ENCODE results near the gene CEP250. TPM values are rescaled to one million over a fixed set of nuclear protein-coding genes. Genes with fewer than 3 reads are reported as not detected.

CEP250 gene
- total RNA-seq, 1 experiment from 2014 or later = 63.6 TPM

DNA sequence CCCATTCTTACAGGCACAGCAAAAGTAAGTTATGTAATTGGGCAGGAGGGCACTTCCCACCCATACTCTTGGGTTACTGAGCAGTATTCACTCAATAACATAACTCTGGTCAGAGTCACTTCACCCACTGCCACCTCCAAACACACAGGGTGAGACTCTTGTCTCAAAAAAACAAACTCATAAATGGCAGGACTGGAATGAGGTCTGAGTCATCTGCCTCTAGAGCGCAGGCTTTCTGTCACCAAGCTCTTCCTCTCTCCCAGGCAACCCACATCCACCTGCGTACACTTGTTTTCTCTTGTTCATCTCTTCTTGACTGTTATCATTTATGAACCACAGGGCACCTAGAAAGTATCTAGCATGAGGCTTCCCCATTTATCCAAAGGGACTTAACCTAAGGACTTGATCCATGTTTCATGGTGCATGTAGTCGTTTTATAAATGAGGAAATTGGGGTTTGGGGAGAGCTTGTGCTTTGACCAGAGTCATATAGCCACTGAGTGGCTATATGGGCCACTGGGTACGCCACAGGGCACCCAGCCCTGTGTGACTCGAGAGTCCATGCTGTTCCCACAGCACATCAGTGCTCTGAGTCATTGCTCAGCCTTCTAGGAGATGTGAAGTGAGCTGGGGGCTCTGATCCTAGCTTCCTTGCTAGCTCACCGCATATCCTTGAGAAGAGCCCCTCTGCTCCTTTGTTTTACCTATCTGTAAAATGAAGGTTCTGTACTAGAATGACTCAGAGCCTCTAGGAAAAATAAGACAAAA, 51.7 kb downstream of the CEP250 start:
- Histone ChIP-seq H2AFZ (no peak overlapping the region), H3K9me2 (ENCODE audit: insufficient read depth) (no peaks in the 10 kb centered on the region), H3K79me2 (ENCODE audit: low read depth) (no peaks in the 10 kb centered on the region), H3K9me3 (ENCODE audit: insufficient read depth, low read depth) (no peaks in the 10 kb centered on the region), H3K27ac (no peak overlapping the region), H4K20me1 (ENCODE audit: insufficient read depth) (no peaks in the 10 kb centered on the region), H3F3A (ENCODE audit: insufficient read depth, low read depth) (peaks cover 6% of the 10 kb centered on the region; the same call in 1 of the 2 replicates), H3K4me2 (no peak overlapping the region), H3K4me1 (replicated peaks; ENCODE audit: insufficient read depth) (peaks cover 11% of the 10 kb centered on the region; the same call in 1 of the 2 replicates), H3K4me3 (no peak overlapping the region), H3K36me3 (ENCODE audit: low read depth) (no peaks in the 10 kb centered on the region; the same call in none of the 2 replicates), H3K27me3 (ENCODE audit: insufficient read depth, low read depth) (no peaks in the 10 kb centered on the region)
- no TSS peak for BruUV-seq (replicated peaks)
- intact Hi-C loops (cut with micrococcal nuclease; ENCODE audit: unreplicated experiment) = no loop called here
- no peak for TF ChIP-seq CTCF (conservative IDR thresholded peaks at IDR 0.05)
- TF ChIP-seq EZH2 (IDR thresholded peaks at IDR 0.05; ENCODE audit: low read depth) = no peak
- CTCF ChIA-PET = interaction anchor here (0.6 to 0.7 kb wide), 3 partner anchors 177 to 825 kb away, joined by 3 to 7 read pairs (median 5); no protein-coding TSS in a partner anchor
- POLR2A ChIA-PET (ENCODE audit: unreplicated experiment) = interaction anchor here (0.6 kb wide), 2 partner anchors 33 to 446 kb away, joined by 4 to 5 read pairs; no protein-coding TSS in a partner anchor
- DNase-seq = peak in 1 of 2 experiments; percentile 9

GRCh38 chr20:35508493-35509218, 53.3 kb downstream of the CEP250 start:
- no peaks in the 10 kb centered on the region for H3K79me2 ChIP-seq (ENCODE audit: low read depth)
- no peaks in the 10 kb centered on the region for H3K9me3 ChIP-seq (ENCODE audit: insufficient read depth, low read depth)
- no peak for TF ChIP-seq EZH2 (IDR thresholded peaks at IDR 0.05; ENCODE audit: low read depth)
- no peak for TF ChIP-seq CTCF (conservative IDR thresholded peaks at IDR 0.05)
- no peaks in the 10 kb centered on the region; the same call in none of the 2 replicates for H3K36me3 ChIP-seq (ENCODE audit: low read depth)
- CTCF ChIA-PET = interaction anchor here (0.5 kb wide), 1 partner anchor 705 kb away, joined by 5 read pairs; no protein-coding TSS in a partner anchor
- intact Hi-C loops (cut with micrococcal nuclease; ENCODE audit: unreplicated experiment) = no loop called here
- H3F3A ChIP-seq (ENCODE audit: insufficient read depth, low read depth) = peaks cover 6% of the 10 kb centered on the region; the same call in 1 of the 2 replicates
- H3K4me1 ChIP-seq (replicated peaks; ENCODE audit: insufficient read depth) = peaks cover 11% of the 10 kb centered on the region; the same call in 1 of the 2 replicates
- H3K27me3 ChIP-seq (ENCODE audit: insufficient read depth, low read depth) = no peaks in the 10 kb centered on the region
- BruUV-seq (replicated peaks) = no TSS peak
- H3K4me3 ChIP-seq = no peak overlapping the region
- no peak overlapping the region for H2AFZ ChIP-seq
- H3K4me2 ChIP-seq = no peak overlapping the region
- H3K9me2 ChIP-seq (ENCODE audit: insufficient read depth) = no peaks in the 10 kb centered on the region
- POLR2A ChIA-PET (ENCODE audit: unreplicated experiment) = no interaction called here
- H4K20me1 ChIP-seq (ENCODE audit: insufficient read depth) = no peaks in the 10 kb centered on the region
- DNase-seq = no peak
- H3K27ac ChIP-seq = no peak overlapping the region

- TF ChIP-seq CTCF (conservative IDR thresholded peaks at IDR 0.05) = no peak
- TF ChIP-seq EZH2 (IDR thresholded peaks at IDR 0.05; ENCODE audit: low read depth) = no peak
- H3K9me3 ChIP-seq (ENCODE audit: insufficient read depth, low read depth) = no peaks in the 10 kb centered on the region
- ChIA-PET CTCF (interaction anchor here (0.6 to 0.9 kb wide), 4 partner anchors 45 to 131 kb away, joined by 3 to 4 read pairs (median 3); no protein-coding TSS in a partner anchor), POLR2A (ENCODE audit: unreplicated experiment) (no interaction called here)
- intact Hi-C loops (cut with micrococcal nuclease; ENCODE audit: unreplicated experiment) = loop anchor here (5.0 kb wide), 2 partner anchors 191 to 481 kb away; no protein-coding TSS in a partner anchor
- H3K79me2 ChIP-seq (ENCODE audit: low read depth) = no peaks in the 10 kb centered on the region
- H2AFZ ChIP-seq = no peak overlapping the region
- no peaks in the 10 kb centered on the region; the same call in 1 of the 2 replicates for H3K36me3 ChIP-seq (ENCODE audit: low read depth)
- H3K9me2 ChIP-seq (ENCODE audit: insufficient read depth) = no peaks in the 10 kb centered on the region
- no peak overlapping the region for H3K27ac ChIP-seq
- no peaks in the 10 kb centered on the region for H4K20me1 ChIP-seq (ENCODE audit: insufficient read depth)
- H3K4me1 ChIP-seq (replicated peaks; ENCODE audit: insufficient read depth) = peaks cover 28% of the 10 kb centered on the region
- BruUV-seq (replicated peaks) = no TSS peak
- H3F3A ChIP-seq (ENCODE audit: insufficient read depth, low read depth) = peaks cover 22% of the 10 kb centered on the region
- no peak overlapping the region for H3K4me3 ChIP-seq
- H3K27me3 ChIP-seq (ENCODE audit: insufficient read depth, low read depth) = no peaks in the 10 kb centered on the region
- no peak for DNase-seq
- no peak overlapping the region for H3K4me2 ChIP-seq
Observed at GRCh38 chr20:35510951-35511735, 55.7 kb downstream of the CEP250 start.

Data from PC-9 (cell line).